HG03565 (cell line): ENCODE data around the gene FOXD1.
"Not testable (repeated sequence)": the region's sequence is repeated elsewhere in the genome, so short reads cannot be mapped to it uniquely, and the experiment has no call there.

Experiments
- ATAC-seq: cut with Tn5 transposase; IDR thresholded peaks from one replicate; pipeline ENCODE4 v1.9.1; 2021; ENCODE audit warnings: mild to moderate bottlenecking, moderate library complexity; ENCODE audit not compliant: unreplicated experiment

FOXD1 gene

DNA sequence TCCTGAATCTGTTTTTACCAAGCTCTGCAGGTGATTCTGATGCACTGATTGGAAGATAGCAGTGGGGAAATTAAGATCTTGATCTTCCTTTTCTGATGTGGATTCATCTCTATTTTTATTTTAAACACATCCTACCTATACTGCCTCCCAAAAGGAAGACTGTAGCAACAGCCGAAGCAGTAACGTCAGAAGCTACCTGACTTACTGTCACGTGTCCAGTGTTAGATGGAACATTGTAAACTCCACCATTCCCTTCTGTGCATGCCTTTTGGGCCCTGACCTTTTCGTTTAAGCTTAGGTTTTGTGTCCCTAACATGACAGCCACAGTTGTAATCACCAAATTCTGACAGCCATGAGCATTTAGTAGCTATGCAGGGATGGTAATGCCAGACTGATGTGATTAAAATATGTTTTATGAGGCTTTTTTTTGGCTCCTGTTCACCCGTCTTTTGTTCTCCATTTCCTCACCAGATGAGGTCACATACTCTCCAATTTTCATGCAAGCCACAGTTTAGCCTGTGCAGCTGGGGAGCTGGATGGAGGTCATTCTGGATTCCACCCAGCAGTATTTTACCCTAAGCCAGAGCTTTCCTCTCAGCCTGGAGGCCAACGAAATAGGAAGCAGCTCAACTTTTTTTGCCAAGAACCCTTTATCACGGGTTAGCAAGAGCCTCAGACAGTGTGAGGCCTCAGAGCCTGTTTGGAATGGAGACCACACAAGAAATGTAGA lies 15.6 kb upstream of the FOXD1 start:
- no peak for ATAC-seq

DNA sequence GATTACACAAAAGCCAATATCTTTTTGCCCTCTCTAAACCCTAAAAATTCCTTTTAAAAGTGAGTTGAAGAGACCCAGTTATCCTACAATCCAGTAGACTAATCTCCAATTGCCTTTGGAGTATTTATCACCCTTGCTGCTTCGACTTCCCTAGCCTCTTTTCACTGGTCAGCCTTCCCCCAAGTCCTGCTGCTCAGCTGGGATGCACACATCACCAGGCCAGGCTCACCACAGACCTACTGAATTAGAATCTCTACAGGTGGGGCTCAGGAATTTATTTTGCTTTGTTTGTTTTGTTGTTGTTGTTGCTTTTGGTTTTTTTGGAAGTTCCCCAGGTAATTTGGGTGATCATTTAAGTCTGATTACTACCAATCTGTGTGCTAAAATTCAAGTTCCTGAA lies 11.6 kb upstream of the FOXD1 start:
- ATAC-seq: no peak

GRCh38 chr5:73459366-73459765 lies 10.8 kb upstream of the FOXD1 start:
- ATAC-seq: no peak

DNA sequence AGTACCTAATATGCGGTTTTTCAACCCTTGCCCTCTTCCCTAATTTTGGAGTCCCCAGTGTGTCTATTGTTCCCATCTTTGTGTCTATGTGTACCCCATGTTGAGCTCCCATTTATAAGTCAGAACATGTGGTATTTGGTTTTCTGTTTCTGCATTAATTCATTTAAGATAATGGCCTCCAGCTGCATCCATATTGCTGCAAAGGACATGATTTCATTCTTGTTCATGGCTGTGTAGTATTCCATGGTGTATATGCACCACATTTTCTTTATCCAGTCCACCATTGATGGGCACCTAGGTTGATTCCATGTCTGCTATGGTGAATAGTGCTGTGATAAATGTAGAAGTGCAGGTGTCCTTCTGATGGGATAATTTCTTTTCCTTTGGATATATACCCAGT lies 7.9 kb upstream of the FOXD1 start:
- ATAC-seq: not testable (repeated sequence)

DNA sequence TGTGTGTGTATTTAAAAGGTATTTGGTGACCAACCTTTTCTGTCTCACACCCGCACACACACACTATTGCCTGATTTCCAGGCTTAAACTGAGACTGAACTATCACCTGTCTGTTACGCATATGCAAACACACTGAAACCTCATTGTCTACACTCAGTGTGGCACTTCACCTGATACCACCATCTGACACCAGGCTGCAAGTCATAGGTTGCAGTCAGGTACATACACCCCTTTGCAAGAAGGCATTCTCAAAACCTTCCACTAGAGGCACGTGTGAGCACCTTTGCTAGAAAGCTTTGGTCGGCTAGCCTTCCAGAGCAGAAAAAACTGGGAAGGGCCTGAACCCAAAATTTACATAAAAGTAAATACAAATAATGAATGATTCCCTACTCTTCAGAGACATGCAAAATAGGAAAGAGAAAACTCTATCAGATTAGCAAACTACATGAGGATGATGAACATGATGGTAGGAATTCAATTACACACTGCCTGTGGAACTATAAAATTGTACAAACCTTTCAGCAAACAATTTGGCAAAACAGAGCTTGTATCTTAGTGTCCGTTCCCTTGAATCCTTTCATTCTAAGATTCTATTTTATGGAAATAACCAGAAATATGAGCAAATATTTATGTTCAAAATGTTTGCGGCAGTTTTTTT lies 5.9 kb upstream of the FOXD1 start:
- ATAC-seq: peak; percentile 73

GRCh38 chr5:73452215-73452614 lies 3.6 kb upstream of the FOXD1 start:
- ATAC-seq: no peak

GRCh38 chr5:73451224-73452130 lies 2.9 kb upstream of the FOXD1 start:
- ATAC-seq: no peak

DNA sequence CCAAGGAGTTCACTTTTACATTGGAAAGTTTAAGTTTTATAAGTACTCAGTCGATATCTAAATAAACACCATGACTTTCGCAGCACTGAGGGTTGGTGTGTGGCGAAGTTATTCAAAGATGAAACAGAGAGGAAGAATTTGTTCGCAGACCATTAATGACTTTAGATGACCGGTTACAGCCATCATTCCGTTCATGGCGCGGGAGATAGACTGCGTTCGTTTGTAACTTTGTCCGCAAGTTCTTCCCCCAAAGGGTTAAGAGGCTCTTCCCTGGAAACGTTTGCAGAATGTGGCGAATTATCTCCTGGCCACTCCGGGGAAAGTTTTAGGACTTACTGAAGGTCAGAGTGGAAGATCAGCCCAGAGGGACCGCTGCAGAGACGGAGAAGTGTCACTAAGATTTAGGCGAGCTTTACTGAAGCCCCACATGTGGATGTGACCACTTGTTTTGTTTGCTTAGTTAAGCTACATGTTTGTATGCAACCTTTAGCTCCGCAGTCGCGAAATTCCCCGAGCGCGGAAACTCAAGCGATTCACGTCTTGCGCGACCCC lies 2.2 kb upstream of the FOXD1 start:
- ATAC-seq: no peak

GRCh38 chr5:73450137-73450536 lies 1.6 kb upstream of the FOXD1 start:
- no peak for ATAC-seq

- no peak for ATAC-seq
Observed at GRCh38 chr5:73447530-73448462, 781 bp downstream of the FOXD1 start.

- no peak for ATAC-seq
Observed at GRCh38 chr5:73446631-73447529, 1.7 kb downstream of the FOXD1 start.

GRCh38 chr5:73445665-73446630 lies 2.6 kb downstream of the FOXD1 start:
- ATAC-seq: no peak

DNA sequence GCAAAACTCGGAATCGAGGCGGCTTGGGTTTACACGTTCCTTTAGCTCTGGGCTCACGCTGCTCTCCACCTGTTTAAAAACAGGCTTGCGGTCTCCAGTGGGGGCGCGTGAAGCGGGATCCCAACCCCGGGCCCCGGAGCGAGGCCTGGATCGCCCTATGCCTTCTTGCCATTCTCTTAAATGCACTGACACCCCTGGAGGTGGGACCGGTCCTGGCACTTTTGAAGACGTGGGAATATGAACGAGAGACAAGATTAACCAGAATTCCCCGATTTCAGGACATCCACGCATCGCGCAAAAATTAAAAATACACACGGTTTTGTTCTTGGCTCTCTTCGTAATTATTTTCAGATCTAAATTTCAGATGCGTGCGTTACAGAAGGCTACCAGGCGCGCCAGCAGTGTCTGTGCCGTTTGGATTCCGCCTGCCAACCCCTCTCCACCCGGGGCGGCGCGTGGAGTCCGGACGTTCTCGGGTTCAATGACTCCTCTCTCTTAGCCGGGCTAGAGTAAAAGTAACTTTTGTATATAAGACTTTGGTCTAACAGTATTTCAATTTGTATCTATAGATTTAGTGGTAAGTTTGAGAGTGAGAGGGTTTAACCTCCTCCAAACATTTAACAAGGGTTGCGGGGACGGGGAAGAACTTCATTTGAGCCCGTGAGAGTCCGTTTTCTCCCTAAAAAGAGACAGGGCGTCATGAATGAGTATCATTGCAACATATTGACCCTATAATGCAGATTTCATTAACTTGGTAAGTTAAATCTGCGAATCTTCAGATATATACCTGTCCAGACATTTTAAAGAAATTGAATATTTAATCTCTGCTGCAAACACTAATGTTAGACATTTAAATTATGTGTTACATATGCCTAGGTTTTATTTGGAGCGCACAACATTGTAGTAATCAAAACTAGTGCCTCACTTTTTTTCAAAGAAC lies 3.8 kb downstream of the FOXD1 start:
- no peak for ATAC-seq

GRCh38 chr5:73443829-73444498 lies 4.6 kb downstream of the FOXD1 start:
- ATAC-seq: no peak

DNA sequence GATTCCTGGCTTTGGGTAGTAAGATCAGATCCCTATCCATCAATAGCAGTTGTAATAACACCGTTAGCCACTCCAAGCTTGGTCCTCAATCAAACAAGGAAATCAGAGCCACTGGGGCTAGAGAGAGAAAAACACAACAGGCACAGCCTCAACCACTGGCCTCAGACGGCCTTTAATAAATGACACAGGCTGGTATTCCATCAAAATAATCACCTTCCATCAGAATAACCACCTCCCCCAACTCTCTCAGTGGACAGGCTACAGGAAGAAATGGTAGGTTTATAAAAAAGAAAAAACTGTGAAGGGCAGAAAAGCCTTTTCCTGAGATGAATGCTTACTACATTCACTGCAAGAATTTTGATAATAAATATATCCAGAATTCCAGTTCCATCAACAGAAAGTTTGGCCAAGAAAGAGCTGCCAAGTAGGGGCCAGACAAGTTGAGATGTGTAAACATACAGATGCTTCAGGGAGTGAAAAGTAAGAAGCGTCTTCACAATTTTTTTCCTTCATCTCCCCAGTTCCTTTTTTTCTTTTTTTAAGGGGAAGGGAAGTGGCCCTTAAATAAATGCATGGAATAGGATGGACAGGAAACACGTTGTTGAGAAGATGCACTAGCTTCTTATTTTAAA lies 5.5 kb downstream of the FOXD1 start:
- no peak for ATAC-seq

DNA sequence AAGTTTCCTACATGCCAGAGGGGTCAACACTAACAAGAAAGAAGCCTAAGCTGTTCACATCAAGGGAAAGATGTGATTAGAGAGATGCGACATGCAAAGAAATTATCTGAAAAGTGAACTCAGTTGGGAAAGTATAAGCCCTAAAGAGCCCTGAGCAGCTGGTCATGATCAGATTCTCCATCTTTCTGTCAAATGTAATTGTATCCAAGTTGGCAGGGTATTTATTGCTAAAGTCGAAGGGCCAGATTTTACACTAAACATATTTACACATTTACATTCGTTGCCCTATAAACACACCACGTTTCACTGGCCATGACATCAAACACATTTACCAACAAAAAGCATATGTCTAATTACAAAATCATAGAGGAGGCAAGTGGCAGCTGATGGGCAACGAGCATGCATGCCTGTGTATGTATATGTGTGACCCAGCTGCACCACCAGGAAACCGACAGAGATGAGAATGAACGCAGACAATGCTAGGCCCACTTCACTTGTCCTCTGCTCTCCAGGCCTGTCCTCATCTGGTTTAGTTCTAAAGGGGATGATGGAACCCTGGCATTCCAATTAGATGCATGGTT lies 6.3 kb downstream of the FOXD1 start:
- no peak for ATAC-seq
